Colonic mucosa (tissue), 4 donors: Measurements from ENCODE around the gene PPP6R1. TPM values are rescaled to one million over a fixed set of nuclear protein-coding genes. Genes with fewer than 3 reads are reported as not detected.

Source experiments
- DNase-seq: peaks from one replicate; pipeline ENCODE4 v3.0.0-alpha.2; 2020
- H3K27ac ChIP-seq: fragments of 200-600 bp; one replicate; pipeline ENCODE4 v1.8.0; 2021
- H3K27me3 ChIP-seq: fragments of 200-600 bp; one replicate; pipeline ENCODE4 v1.8.0; 2021
- H3K36me3 ChIP-seq: fragments of 200-600 bp; one replicate; pipeline ENCODE4 v1.8.0; 2021
- H3K4me1 ChIP-seq: fragments of 200-600 bp; one replicate; pipeline ENCODE4 v1.8.0; 2021; ENCODE audit warnings: mild to moderate bottlenecking
- H3K4me3 ChIP-seq: fragments of 200-600 bp; one replicate; pipeline ENCODE4 v1.8.0; 2021
- H3K9ac ChIP-seq, 2 donors: one replicate each; pipeline ENCODE4 v1.7.0; 2013; ENCODE audit warnings: control low read depth in 2 of 2, low read depth in 2 of 2, low read length in 2 of 2
- H3K9me3 ChIP-seq: fragments of 200-600 bp; one replicate; pipeline ENCODE4 v1.8.0; 2021
- CTCF ChIP-seq: fragments of 200-600 bp; IDR thresholded peaks from one replicate; pipeline ENCODE4 v1.8.0; 2022; ENCODE audit warnings: antibody characterized with exemption, mild to moderate bottlenecking
- intact Hi-C: fragments of 100-400 bp; cut with DNase I; formaldehyde crosslinking; loops from one replicate; pipeline ENCODE4 v1.14.1; 2022
- total RNA-seq, 2 donors: library from RNA; stranded (reverse); fragmentation: NEBNext Ultra II Directional in 1 of 2; extraction: Animal tissue kit (Norgen Biotek cat#: 25700) in 1 of 2; gene quantifications; one replicate each; pipeline ENCODE4 v1.2.1, GENCODE V29; 2021
- donor health status: healthy.
- donor health status: DM: no; HTN: no; CAD: no.
- donor health status: DM: no; HTN: no; CAD: no.

The PPP6R1 gene
- total RNA-seq, 2 donors from 2014 or later: 65.1 to 97.2 TPM

- Histone ChIP-seq H3K4me3 (peak overlapping the region; percentile 9), H3K9ac (peak overlapping the region; percentile 46 to 51), H3K4me1 (peaks cover 22% of the 10 kb centered on the region), H3K27ac (peak overlapping the region; percentile 76), H3K27me3 (no peaks in the 10 kb centered on the region), H3K9me3 (no peaks in the 10 kb centered on the region), H3K36me3 (no peaks in the 10 kb centered on the region)
- intact Hi-C loops: no loop called here
- no peak for TF ChIP-seq CTCF
- DNase-seq: no peak
Measured at GRCh38 chr19:55255618-55256423, 3.0 kb downstream of the PPP6R1 start.

GRCh38 chr19:55254625-55254977 lies 4.2 kb downstream of the PPP6R1 start:
- intact Hi-C loops: no loop called here
- Histone ChIP-seq H3K4me3 (peak overlapping the region; percentile 16), H3K4me1 (peaks cover 18% of the 10 kb centered on the region), H3K27me3 (no peaks in the 10 kb centered on the region), H3K27ac (peak overlapping the region; percentile 76), H3K9me3 (no peaks in the 10 kb centered on the region), H3K36me3 (no peaks in the 10 kb centered on the region), H3K9ac (peak overlapping the region; percentile 46 to 71)
- TF ChIP-seq CTCF: no peak
- DNase-seq: no peak

- Histone ChIP-seq H3K4me3 (peak overlapping the region; percentile 16), H3K27ac (peak overlapping the region; percentile 76), H3K9me3 (no peaks in the 10 kb centered on the region), H3K27me3 (no peaks in the 10 kb centered on the region), H3K36me3 (no peaks in the 10 kb centered on the region), H3K9ac (peak overlapping the region; percentile 46 to 71), H3K4me1 (peaks cover 17% of the 10 kb centered on the region)
- TF ChIP-seq CTCF: no peak
- no peak for DNase-seq
- intact Hi-C loops: no loop called here
Measured at GRCh38 chr19:55253842-55254624, 4.8 kb downstream of the PPP6R1 start.

- H3K36me3 ChIP-seq: no peaks in the 10 kb centered on the region
- no peak overlapping the region for H3K4me3 ChIP-seq
- no peak for DNase-seq
- H3K27me3 ChIP-seq: no peaks in the 10 kb centered on the region
- no peak for TF ChIP-seq CTCF
- peak overlapping the region in 1 of 2 donors; percentile 35 for H3K9ac ChIP-seq
- H3K4me1 ChIP-seq: peaks cover 22% of the 10 kb centered on the region
- no peaks in the 10 kb centered on the region for H3K9me3 ChIP-seq
- intact Hi-C loops: no loop called here
- peak overlapping the region; percentile 30 for H3K27ac ChIP-seq
Measured at GRCh38 chr19:55252760-55253663, 5.8 kb downstream of the PPP6R1 start.
